ENCODE results near the gene PEBP1.
A peak's percentile ranks its signal among the peaks of the same experiment; 100 is the strongest.

PEBP1 gene

GRCh38 chr12:118135788-118136558 lies at the start of gene PEBP1:
Gene PEBP1, plus strand, starts transcription at chr12:118136124. Its CDS starts 86 bp downstream, at chr12:118136210.
- TF ChIP-seq, protein P1, sequence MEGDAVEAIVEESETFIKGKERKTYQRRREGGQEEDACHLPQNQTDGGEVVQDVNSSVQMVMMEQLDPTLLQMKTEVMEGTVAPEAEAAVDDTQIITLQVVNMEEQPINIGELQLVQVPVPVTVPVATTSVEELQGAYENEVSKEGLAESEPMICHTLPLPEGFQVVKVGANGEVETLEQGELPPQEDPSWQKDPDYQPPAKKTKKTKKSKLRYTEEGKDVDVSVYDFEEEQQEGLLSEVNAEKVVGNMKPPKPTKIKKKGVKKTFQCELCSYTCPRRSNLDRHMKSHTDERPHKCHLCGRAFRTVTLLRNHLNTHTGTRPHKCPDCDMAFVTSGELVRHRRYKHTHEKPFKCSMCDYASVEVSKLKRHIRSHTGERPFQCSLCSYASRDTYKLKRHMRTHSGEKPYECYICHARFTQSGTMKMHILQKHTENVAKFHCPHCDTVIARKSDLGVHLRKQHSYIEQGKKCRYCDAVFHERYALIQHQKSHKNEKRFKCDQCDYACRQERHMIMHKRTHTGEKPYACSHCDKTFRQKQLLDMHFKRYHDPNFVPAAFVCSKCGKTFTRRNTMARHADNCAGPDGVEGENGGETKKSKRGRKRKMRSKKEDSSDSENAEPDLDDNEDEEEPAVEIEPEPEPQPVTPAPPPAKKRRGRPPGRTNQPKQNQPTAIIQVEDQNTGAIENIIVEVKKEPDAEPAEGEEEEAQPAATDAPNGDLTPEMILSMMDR (IDR thresholded peaks at IDR 0.05; ENCODE audit: insufficient read depth, low read depth, low read length, missing control alignments): no peak

GRCh38 chr12:118089782-118090181 lies 46.1 kb upstream of the PEBP1 start:
- TF ChIP-seq, protein P1 (IDR thresholded peaks at IDR 0.05; ENCODE audit: insufficient read depth, low read depth, low read length, missing control alignments): no peak
- no peak for DNase-seq (ENCODE audit: low read depth)
- H3K4me3 ChIP-seq (ENCODE audit: low read depth, low read length): no peak overlapping the region

More at GRCh38 chr12:118135788-118136558, at the start of gene PEBP1:
- peak within 1 kb of the TSS; percentile 88 for H3K4me3 ChIP-seq (ENCODE audit: low read depth, low read length)
- DNase-seq (ENCODE audit: low read depth): peak; percentile 96

DNA sequence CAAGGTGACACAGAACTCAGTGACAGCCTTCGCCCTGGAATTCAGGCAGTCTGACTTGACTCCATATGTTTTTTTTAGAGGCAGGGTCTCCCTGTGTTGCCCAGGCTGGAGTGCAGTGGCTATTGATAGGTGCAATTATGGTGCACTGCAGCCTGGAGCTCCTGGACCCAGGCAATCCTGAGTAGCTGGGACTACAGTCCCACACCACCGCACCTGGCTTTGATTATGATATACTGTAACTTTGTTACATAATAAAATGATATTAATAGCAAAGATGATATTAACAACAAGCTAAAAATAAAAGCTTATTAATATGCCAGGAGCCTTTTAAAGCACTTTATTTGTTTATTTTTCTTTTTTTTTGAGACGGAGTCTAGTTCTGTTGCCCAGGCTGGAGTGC lies 41.9 kb upstream of the PEBP1 start:
- H3K4me3 ChIP-seq (ENCODE audit: low read depth, low read length): no peak overlapping the region
- no peak for DNase-seq (ENCODE audit: low read depth)
- TF ChIP-seq, protein P1 (IDR thresholded peaks at IDR 0.05; ENCODE audit: insufficient read depth, low read depth, low read length, missing control alignments): no peak

DNA sequence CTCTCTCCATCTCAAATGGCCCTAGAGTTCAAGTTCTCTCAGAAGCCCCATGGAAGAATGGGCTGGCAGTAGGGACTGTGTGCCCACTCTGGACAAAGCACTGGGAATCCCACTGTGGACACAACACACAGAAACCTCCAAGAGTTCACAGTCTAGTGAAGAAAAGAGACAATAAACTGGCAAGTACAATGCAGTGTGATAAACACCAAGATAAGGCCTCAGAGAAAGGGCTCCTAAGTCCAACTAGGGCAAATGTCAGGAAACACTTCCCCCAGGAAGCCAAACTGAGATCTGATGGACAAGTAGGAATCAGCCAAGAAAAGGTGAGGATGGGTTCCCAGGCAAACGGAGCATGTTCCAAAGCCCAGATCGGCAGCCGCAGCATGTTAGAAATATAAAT lies 37.5 kb upstream of the PEBP1 start:
- DNase-seq (ENCODE audit: low read depth): no peak
- H3K4me3 ChIP-seq (ENCODE audit: low read depth, low read length): no peak overlapping the region
- TF ChIP-seq, protein P1 (IDR thresholded peaks at IDR 0.05; ENCODE audit: insufficient read depth, low read depth, low read length, missing control alignments): no peak

DNA sequence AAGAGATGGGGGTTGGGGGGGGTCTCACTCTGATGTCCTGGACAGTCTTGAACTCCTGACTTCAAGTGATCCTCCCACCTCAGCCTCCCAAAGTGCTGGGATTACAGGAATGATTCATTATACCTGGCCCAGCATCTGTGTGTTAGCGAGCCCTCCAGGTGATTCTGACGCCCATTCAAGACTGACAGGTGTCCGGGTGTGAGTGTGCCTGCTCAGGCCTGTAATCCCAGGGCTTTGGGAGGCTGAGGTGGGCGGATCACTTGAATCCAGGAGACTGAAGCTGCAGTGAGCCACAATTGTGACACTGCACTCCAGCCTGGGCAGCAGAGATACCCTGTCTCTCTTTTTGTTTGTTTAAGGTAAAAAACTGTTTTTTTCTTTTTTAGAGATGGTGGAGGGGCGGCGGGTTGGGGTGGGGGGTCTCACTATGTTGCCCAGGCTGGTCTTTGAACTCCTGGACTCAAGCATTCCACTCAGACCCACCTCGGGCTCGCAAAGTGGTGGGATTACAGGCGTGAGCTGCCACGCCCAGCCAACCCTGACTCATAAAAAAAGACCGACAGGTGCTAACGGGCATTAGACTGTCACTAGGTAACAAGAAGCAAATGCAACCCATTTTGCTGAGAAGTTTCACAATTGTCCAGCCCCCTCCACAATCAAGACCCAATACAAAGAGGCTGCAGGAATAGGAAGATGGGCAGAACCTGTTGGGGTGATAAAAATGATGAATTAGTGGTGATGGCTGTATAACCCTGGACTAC lies 36.8 kb upstream of the PEBP1 start:
- DNase-seq (ENCODE audit: low read depth): no peak
- TF ChIP-seq, protein P1 (IDR thresholded peaks at IDR 0.05; ENCODE audit: insufficient read depth, low read depth, low read length, missing control alignments): no peak
- H3K4me3 ChIP-seq (ENCODE audit: low read depth, low read length): no peak overlapping the region

GRCh38 chr12:118101051-118101450 lies 34.9 kb upstream of the PEBP1 start:
- H3K4me3 ChIP-seq (ENCODE audit: low read depth, low read length): no peak overlapping the region
- TF ChIP-seq, protein P1 (IDR thresholded peaks at IDR 0.05; ENCODE audit: insufficient read depth, low read depth, low read length, missing control alignments): no peak
- DNase-seq (ENCODE audit: low read depth): no peak
